Hindlimb muscle (tissue), 1 donor: Measurements from ENCODE around the gene SPATA2L. TPM values are rescaled to one million over a fixed set of nuclear protein-coding genes. Genes with fewer than 3 reads are reported as not detected.

Source experiments
- DNase-seq: peaks from one replicate; pipeline ENCODE4 v3.0.0-alpha.2; 2013
- polyA plus RNA-seq: library from polyadenylated mRNA; unstranded; fragments of 120-200 nt; gene quantifications from one replicate; pipeline ENCODE4 v1.2.1, GENCODE V29; 2013; ENCODE audit not compliant: insufficient read length

The SPATA2L gene
- polyA plus RNA-seq, 1 donor, result 2.3 TPM

DNA sequence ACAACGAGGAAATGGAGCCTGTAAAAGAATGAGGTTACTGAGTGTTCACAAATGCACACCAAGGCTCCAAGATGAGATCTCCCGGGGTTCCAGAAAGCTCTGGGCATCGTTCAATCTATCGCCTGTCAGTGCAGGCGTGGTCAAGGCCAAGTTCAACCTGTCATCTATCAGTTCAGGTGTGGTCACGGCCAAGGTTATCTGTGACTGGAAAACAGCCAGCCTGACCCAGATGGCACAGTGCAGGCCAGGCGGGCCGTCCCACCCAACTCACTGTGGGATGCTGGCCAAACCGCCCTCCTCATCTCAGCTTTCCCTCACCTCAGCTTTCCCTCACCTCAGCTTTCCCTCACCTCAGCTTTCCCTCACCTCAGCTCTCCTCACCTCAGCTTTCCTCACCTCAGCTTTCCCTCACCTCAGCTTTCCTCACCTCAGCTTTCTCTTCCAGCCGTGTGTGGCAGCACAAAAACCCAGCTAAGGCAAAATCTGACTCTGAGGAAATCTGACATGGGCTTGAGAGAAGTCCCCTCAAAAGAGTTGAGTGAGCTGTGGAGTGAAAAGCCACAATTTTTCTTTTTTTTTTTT is 46.4 kb downstream of the SPATA2L start:
- no peak for DNase-seq

DNA sequence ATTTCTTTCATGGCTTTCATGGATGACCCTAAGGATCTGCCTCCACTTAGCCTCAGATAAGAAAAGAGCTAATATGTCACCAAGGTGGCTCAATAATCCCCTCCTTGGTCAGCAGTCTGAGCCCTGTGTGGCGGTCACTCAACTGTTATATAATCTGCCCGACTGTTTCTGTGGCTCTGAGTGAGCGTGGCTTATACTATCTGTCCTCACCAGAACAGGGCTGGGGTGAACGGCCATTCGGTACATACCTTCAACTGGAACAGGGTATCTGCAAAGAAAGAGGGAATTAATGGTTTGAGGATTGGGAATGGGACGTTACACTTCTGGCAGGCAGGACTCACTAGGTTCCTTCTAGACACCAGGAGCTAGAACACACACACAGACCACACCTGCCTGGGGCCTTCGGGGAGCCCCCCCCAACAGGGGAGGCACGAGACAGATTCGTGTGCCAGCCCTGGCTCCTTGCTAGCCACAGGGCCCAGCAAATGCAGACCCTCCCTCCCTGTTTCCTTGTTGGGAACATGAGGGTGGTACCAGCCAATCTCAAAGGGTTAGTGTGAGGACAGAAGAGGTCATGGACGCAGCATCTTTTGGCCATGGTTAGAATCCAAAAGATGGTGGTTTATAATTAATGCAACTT is 47.7 kb downstream of the SPATA2L start:
- no peak for DNase-seq

DNA sequence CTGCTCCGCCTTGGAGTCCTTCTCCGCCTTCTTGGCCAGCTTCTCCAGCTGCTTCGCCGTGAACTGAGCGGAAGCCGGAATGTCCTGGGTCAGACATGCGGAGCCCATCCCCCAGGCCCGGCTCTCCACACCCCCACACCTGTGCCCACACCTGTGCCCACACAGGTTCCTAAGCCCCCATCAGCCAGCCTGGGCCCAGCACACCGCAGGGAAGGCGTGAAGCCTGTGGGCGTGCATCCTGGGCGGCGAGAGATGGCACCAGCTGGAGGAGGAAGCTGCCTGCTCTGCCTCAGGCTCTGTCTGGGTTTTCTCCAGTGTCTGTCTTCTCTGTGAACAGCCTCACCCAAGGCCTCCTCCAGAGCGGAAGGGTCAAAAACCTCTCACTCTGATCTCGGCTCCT is 49.9 kb downstream of the SPATA2L start:
- DNase-seq, result no peak

DNA sequence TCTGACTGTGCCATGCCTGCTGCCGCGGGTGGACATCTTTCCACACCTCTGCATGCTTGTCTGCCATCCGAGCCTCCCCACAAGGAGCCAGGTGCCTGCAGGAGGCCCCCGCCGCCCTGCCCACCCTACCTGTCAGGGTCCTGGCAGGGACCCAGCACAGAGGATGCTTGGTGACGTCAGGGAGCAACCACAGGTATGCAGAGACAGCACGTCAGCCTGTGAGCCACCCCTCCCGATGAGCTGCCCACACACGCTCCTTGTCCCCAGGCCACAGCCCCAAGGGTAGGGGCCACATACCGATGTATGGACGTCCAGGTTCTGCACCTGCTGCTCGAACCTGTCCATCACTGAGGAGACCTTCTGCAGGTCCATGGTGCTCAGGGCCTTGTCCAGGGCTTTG is 54.6 kb downstream of the SPATA2L start:
- DNase-seq, result no peak

Other genes with a start within 250 kb of the SPATA2L start
- gene ANKRD11, start 211.1 kb downstream of the SPATA2L start, polyA plus RNA-seq, result 72.7 TPM
- gene SPG7, start 193.3 kb downstream of the SPATA2L start, polyA plus RNA-seq, result 71.4 TPM
- 5,003 TPM for gene RPL13, start 141.0 kb downstream of the SPATA2L start, polyA plus RNA-seq
- gene CPNE7, start 125.9 kb downstream of the SPATA2L start, polyA plus RNA-seq, result not detected
- 0.39 TPM for gene DPEP1, start 88.1 kb downstream of the SPATA2L start, polyA plus RNA-seq
- gene CHMP1A, start 44.0 kb downstream of the SPATA2L start, polyA plus RNA-seq, result 51.3 TPM
- 5.5 TPM for gene SPATA33, start 43.9 kb downstream of the SPATA2L start, polyA plus RNA-seq
- gene CDK10, start 15.0 kb downstream of the SPATA2L start, polyA plus RNA-seq, result 65.0 TPM
- 14.2 TPM for gene VPS9D1, start 19.2 kb upstream of the SPATA2L start, polyA plus RNA-seq
- 25.5 TPM for gene ZNF276, start 19.8 kb upstream of the SPATA2L start, polyA plus RNA-seq
- 16.6 TPM for gene FANCA, start 114.9 kb upstream of the SPATA2L start, polyA plus RNA-seq
- 3.1 TPM for gene SPIRE2, start 126.8 kb upstream of the SPATA2L start, polyA plus RNA-seq
- gene TCF25, start 171.9 kb upstream of the SPATA2L start, polyA plus RNA-seq, result 115 TPM
- gene MC1R, start 217.2 kb upstream of the SPATA2L start, polyA plus RNA-seq, result 2.6 TPM
- gene TUBB3, start 221.6 kb upstream of the SPATA2L start, polyA plus RNA-seq, result 7.2 TPM
- gene DEF8, start 247.1 kb upstream of the SPATA2L start, polyA plus RNA-seq, result 31.3 TPM